CD14-positive monocyte (primary cell): ENCODE results near the gene TCP11. TPM values are rescaled to one million over a fixed set of nuclear protein-coding genes. Genes with fewer than 3 reads are reported as not detected.

Experiments used
- DNase-seq, 3 donors: peaks; one replicate each; pipeline ENCODE4 v3.0.0-alpha.2; 2011 to 2022
- H2AFZ ChIP-seq: 2 replicates; pipeline ENCODE4 v1.6.0; 2012; ENCODE audit warnings: mild to moderate bottlenecking, low read depth, low read length, inconsistent platforms; ENCODE audit not compliant: insufficient read depth, poor library complexity, severe bottlenecking
- H3K27ac ChIP-seq, 2 donors: 1 replicate in 1 of 2; 2 replicates in 1 of 2; pipeline ENCODE4 v1.5.1; 2012 to 2013; ENCODE audit warnings: low read length in 2 of 2, control low read depth in 1 of 2, inconsistent platforms in 1 of 2, low read depth in 1 of 2, mild to moderate bottlenecking in 1 of 2
- H3K27me3 ChIP-seq, 2 donors: one replicate each; pipeline versions ENCODE4 v1.6.0 to v1.6.1; 2011 to 2013; ENCODE audit warnings: low read length in 2 of 2; ENCODE audit not compliant: control insufficient read depth in 2 of 2, insufficient read depth in 2 of 2
- H3K36me3 ChIP-seq, 2 donors: replicated peaks in 1 of 2; 1 replicate in 1 of 2; 2 replicates in 1 of 2; pipeline versions ENCODE4 v1.5.1 to v1.6.1; 2012 to 2013; ENCODE audit warnings: low read length in 2 of 2, control low read depth in 1 of 2, inconsistent platforms in 1 of 2, mild to moderate bottlenecking in 1 of 2; ENCODE audit not compliant: insufficient read depth in 2 of 2, control insufficient read depth in 1 of 2
- H3K4me1 ChIP-seq, 2 donors: 1 replicate in 1 of 2; 2 replicates in 1 of 2; pipeline versions ENCODE4 v1.5.1 to v1.6.1; 2012 to 2013; ENCODE audit warnings: low read length in 2 of 2, control low read depth in 1 of 2, inconsistent platforms in 1 of 2, mild to moderate bottlenecking in 1 of 2, moderate library complexity in 1 of 2; ENCODE audit not compliant: insufficient read depth in 2 of 2, control insufficient read depth in 1 of 2
- H3K4me2 ChIP-seq: replicated peaks from 2 replicates; pipeline ENCODE3; 2012; ENCODE audit warnings: low read length, moderate library complexity, mild to moderate bottlenecking; ENCODE audit not compliant: poor library complexity, severe bottlenecking; ENCODE audit errors: extremely low read depth
- H3K4me3 ChIP-seq, 3 experiments: fragments of 200-600 bp in 1 of 3; sonication (generic) in 1 of 3; replicated peaks in 1 of 3; 1 replicate in 2 of 3; 2 replicates in 1 of 3; pipeline ENCODE4 v1.5.1; 2011 to 2013; ENCODE audit warnings: low read length in 3 of 3, mild to moderate bottlenecking in 3 of 3, control low read depth in 2 of 3, low read depth in 2 of 3, inconsistent platforms in 1 of 3, moderate library complexity in 1 of 3
- H3K79me2 ChIP-seq: 2 replicates; pipeline ENCODE4 v1.6.0; 2012; ENCODE audit warnings: mild to moderate bottlenecking, control low read depth, inconsistent platforms, low read length, moderate library complexity; ENCODE audit not compliant: insufficient read depth
- H3K9ac ChIP-seq: 2 replicates; pipeline ENCODE4 v1.6.0; 2017; ENCODE audit warnings: low read length, mild to moderate bottlenecking; ENCODE audit not compliant: insufficient read depth, poor library complexity, severe bottlenecking
- H3K9me3 ChIP-seq, 2 donors: replicated peaks in 1 of 2; 1 replicate in 1 of 2; 2 replicates in 1 of 2; pipeline versions ENCODE4 v1.5.1 to v1.6.1; 2012 to 2013; ENCODE audit warnings: low read length in 2 of 2, control low read depth in 1 of 2; ENCODE audit not compliant: control insufficient read depth in 1 of 2, insufficient read depth in 1 of 2
- H4K20me1 ChIP-seq: 2 replicates; pipeline ENCODE4 v1.6.0; 2012; ENCODE audit warnings: mild to moderate bottlenecking, low read length, control low read depth, moderate library complexity; ENCODE audit not compliant: insufficient read depth
- H3K27ac Mint-ChIP-seq, 7 donors: one replicate each; pipeline ENCODE4 v1.8.0; 2020; ENCODE audit warnings: mild to moderate bottlenecking in 7 of 7, mixed read lengths in 7 of 7, moderate library complexity in 6 of 7, inconsistent platforms in 2 of 7
- H3K27me3 Mint-ChIP-seq, 3 donors: one replicate each; pipeline ENCODE4 v1.8.0; 2021 to 2022; ENCODE audit warnings: low read depth in 3 of 3, mild to moderate bottlenecking in 3 of 3, mixed read lengths in 3 of 3, moderate library complexity in 3 of 3, inconsistent platforms in 1 of 3
- H3K36me3 Mint-ChIP-seq, 2 donors: one replicate each; pipeline ENCODE4 v1.8.0; 2020; ENCODE audit warnings: mixed read lengths in 2 of 2, inconsistent platforms in 1 of 2, mild to moderate bottlenecking in 1 of 2
- H3K4me1 Mint-ChIP-seq: one replicate; pipeline ENCODE4 v1.8.0; 2020; ENCODE audit warnings: mild to moderate bottlenecking, mixed read lengths
- H3K4me3 Mint-ChIP-seq, 2 donors: one replicate each; pipeline ENCODE4 v1.8.0; 2020; ENCODE audit warnings: mild to moderate bottlenecking in 2 of 2, mixed read lengths in 2 of 2, moderate library complexity in 1 of 2
- H3K9me3 Mint-ChIP-seq, 7 donors: one replicate each; pipeline ENCODE4 v1.8.0; 2020 to 2022; ENCODE audit warnings: mixed read lengths in 7 of 7, mild to moderate bottlenecking in 6 of 7, moderate library complexity in 6 of 7, inconsistent platforms in 2 of 7
- WGBS: methylation state at CpG from one replicate; pipeline ENCODE4 v1.1.5; 2013; ENCODE audit warnings: missing lambda C conversion rate; ENCODE audit not compliant: insufficient coverage; 5-methylcytosine and 5-hydroxymethylcytosine counted together
- intact Hi-C, 2 donors: fragments of 100-400 bp; cut with micrococcal nuclease; formaldehyde crosslinking; loops; one replicate each; pipeline versions ENCODE4 v1.15.0 to v1.15.1; 2023
- polyA plus RNA-seq, 3 donors: library from polyadenylated mRNA; depleted of rRNA in 1 of 3; unstranded in 2 of 3; stranded (reverse) in 1 of 3; fragments of 300-500 nt in 2 of 3; fragments of >200 nt in 1 of 3; fragmentation: Illumina TruSeq in 2 of 3; gene quantifications; 1 replicate in 2 of 3; 2 replicates in 1 of 3; pipeline ENCODE4 v1.2.3, GENCODE V29; 2012 to 2021
- TF ChIP-seq, protein P1 (sequence below): fragments of 200-600 bp; IDR thresholded peaks from one replicate; pipeline ENCODE4 v1.8.0; 2022; ENCODE audit warnings: antibody characterized with exemption, mild to moderate bottlenecking

Gene TCP11
- polyA plus RNA-seq, 3 donors: not detected

DNA sequence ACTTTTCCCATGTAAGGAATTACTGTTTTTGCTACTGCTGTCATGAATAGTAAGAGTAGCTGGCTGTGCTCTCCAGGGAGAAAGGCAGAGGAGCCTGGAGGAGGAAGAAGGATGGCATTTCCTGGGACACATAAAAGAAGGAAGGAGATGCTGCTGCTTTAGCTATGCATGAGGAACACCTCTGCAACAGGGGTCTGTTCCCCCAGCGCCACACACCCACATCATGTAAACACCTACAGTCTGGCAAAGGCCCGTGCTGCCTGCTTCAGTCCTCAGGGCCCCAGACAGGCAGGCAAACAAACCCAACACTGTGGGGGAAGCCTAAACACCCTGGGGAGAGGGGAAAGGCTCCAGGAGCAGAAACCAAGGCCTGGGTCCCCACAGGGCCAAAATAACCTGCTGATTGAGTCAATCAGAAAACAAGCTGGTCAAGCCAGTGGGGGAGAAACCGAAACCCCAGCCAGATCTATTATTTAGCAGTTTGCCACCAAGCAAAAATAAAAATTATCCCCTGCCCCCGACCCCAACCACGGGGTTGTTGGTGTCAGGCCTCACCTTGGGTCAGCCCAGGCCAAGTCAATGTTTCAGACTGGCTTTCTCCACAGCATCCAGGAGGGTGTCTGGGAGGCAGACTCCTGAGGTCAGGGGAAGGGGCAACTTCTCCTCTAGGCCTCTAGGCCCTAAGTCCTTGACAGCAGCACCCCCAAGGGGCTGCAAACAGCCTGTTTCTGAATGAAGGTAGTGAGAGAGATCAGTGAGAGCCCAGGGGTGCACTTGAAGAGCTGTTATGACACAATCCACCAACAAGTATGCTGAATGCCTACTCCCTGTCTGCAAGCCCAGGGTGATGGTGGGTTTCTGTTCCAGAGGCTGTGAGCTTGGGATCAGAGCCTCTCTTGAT, 38.0 kb upstream of the TCP11 start:
- no peak overlapping the region for H3K4me3 Mint-ChIP-seq

DNA sequence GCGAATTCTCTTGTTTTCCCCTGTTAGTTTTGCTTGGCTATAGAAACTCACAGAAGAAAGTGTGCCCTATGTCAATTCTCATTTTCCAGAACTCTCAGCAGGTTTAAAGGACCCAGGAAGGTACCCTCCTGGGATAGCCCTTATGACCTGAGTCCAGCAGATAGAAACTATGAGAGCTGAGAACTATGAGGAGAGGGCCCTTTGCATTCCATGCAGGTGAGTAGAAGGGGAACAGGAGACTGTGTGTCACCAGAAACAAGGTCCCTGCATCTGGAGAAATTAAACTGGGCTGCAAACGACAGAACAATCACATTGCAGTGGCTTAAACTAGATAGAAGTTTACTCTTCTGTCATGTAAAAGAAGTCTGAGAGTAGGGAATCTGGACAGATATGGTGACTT, 36.9 kb upstream of the TCP11 start:
- peaks cover 0 to 7% (median 4%) of the 10 kb centered on the region in 7 donors for H3K9me3 Mint-ChIP-seq
- Histone ChIP-seq H3K4me3 (no peak overlapping the region), H3K9me3 (no peaks in the 10 kb centered on the region), H3K4me2 (no peak overlapping the region), H3K36me3 (no peaks in the 10 kb centered on the region), H3K27ac (no peak overlapping the region), H3K4me1 (no peaks in the 10 kb centered on the region), H4K20me1 (no peaks in the 10 kb centered on the region), H2AFZ (no peak overlapping the region), H3K9ac (no peak overlapping the region), H3K79me2 (no peaks in the 10 kb centered on the region), H3K27me3 (peaks cover 0 to 4% of the 10 kb centered on the region in 2 donors)
- intact Hi-C loops: no loop called here
- H3K27me3 Mint-ChIP-seq: peaks cover 9 to 26% (median 9%) of the 10 kb centered on the region in 3 donors
- TF ChIP-seq, protein P1, sequence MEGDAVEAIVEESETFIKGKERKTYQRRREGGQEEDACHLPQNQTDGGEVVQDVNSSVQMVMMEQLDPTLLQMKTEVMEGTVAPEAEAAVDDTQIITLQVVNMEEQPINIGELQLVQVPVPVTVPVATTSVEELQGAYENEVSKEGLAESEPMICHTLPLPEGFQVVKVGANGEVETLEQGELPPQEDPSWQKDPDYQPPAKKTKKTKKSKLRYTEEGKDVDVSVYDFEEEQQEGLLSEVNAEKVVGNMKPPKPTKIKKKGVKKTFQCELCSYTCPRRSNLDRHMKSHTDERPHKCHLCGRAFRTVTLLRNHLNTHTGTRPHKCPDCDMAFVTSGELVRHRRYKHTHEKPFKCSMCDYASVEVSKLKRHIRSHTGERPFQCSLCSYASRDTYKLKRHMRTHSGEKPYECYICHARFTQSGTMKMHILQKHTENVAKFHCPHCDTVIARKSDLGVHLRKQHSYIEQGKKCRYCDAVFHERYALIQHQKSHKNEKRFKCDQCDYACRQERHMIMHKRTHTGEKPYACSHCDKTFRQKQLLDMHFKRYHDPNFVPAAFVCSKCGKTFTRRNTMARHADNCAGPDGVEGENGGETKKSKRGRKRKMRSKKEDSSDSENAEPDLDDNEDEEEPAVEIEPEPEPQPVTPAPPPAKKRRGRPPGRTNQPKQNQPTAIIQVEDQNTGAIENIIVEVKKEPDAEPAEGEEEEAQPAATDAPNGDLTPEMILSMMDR: no peak
- H3K4me3 Mint-ChIP-seq: no peak overlapping the region
- no peaks in the 10 kb centered on the region for H3K36me3 Mint-ChIP-seq
- 93% methylated on average over 2 of the region's 2 CpGs for WGBS
- DNase-seq: no peak
- no peaks in the 10 kb centered on the region for H3K4me1 Mint-ChIP-seq
- H3K27ac Mint-ChIP-seq: no peak overlapping the region

More for the DNA sequence above, 38.0 kb upstream of the TCP11 start:
- Mint-ChIP-seq H3K4me1 (no peaks in the 10 kb centered on the region), H3K27me3 (peaks cover 9 to 20% (median 12%) of the 10 kb centered on the region in 3 donors), H3K36me3 (no peaks in the 10 kb centered on the region), H3K9me3 (peaks cover 0 to 7% (median 4%) of the 10 kb centered on the region in 7 donors), H3K27ac (no peak overlapping the region)
- Histone ChIP-seq H3K79me2 (no peaks in the 10 kb centered on the region), H3K4me2 (no peak overlapping the region), H4K20me1 (no peaks in the 10 kb centered on the region), H3K36me3 (no peaks in the 10 kb centered on the region), H3K27me3 (peaks cover 0 to 9% of the 10 kb centered on the region in 2 donors), H3K9me3 (no peaks in the 10 kb centered on the region), H3K9ac (no peak overlapping the region), H2AFZ (no peak overlapping the region), H3K4me3 (no peak overlapping the region), H3K4me1 (no peaks in the 10 kb centered on the region), H3K27ac (no peak overlapping the region)
- intact Hi-C loops: no loop called here
- TF ChIP-seq, protein P1: no peak
- no peak for DNase-seq
- 80% methylated on average over 1 of the region's 5 CpGs for WGBS
